ENCODE measurements around the gene NT5C1B. TPM values are rescaled to one million over a fixed set of nuclear protein-coding genes. Genes with fewer than 3 reads are reported as not detected.

Gene NT5C1B
- total RNA-seq, 4 donors from 2014 or later: not detected

- in situ Hi-C loops (cut with MboI; ENCODE audit: low pct_ligation_motif_present in 1 of 4, low pct_unique_long_range_greater_than_20kb in 1 of 4, low sequenced_read_pairs in 3 of 4) (no loop called here), intact Hi-C loops (cut with DNase I; ENCODE audit: low total_unique reads) (no loop called here)
- no peaks in the 10 kb centered on the region for H3K9me3 ChIP-seq
- H3K36me3 ChIP-seq: no peaks in the 10 kb centered on the region
- no peak for DNase-seq
- H3K4me3 ChIP-seq: no peak overlapping the region
- no peaks in the 10 kb centered on the region for H3K4me1 ChIP-seq
- H3K27me3 ChIP-seq: no peaks in the 10 kb centered on the region
- no peak for TF ChIP-seq EP300 (IDR thresholded peaks at IDR 0.05; ENCODE audit: low read depth)
- TF ChIP-seq, protein P1, sequence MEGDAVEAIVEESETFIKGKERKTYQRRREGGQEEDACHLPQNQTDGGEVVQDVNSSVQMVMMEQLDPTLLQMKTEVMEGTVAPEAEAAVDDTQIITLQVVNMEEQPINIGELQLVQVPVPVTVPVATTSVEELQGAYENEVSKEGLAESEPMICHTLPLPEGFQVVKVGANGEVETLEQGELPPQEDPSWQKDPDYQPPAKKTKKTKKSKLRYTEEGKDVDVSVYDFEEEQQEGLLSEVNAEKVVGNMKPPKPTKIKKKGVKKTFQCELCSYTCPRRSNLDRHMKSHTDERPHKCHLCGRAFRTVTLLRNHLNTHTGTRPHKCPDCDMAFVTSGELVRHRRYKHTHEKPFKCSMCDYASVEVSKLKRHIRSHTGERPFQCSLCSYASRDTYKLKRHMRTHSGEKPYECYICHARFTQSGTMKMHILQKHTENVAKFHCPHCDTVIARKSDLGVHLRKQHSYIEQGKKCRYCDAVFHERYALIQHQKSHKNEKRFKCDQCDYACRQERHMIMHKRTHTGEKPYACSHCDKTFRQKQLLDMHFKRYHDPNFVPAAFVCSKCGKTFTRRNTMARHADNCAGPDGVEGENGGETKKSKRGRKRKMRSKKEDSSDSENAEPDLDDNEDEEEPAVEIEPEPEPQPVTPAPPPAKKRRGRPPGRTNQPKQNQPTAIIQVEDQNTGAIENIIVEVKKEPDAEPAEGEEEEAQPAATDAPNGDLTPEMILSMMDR (IDR thresholded peaks at IDR 0.05): no peak
- no peak for TF ChIP-seq POLR2AphosphoS5 (IDR thresholded peaks at IDR 0.05)
- no peak for TF ChIP-seq POLR2A (IDR thresholded peaks at IDR 0.05)
- H3K27ac ChIP-seq: no peak overlapping the region
These were observed 15.7 kb upstream of the NT5C1B start for GRCh38 chr2:18605115-18605514.

DNA sequence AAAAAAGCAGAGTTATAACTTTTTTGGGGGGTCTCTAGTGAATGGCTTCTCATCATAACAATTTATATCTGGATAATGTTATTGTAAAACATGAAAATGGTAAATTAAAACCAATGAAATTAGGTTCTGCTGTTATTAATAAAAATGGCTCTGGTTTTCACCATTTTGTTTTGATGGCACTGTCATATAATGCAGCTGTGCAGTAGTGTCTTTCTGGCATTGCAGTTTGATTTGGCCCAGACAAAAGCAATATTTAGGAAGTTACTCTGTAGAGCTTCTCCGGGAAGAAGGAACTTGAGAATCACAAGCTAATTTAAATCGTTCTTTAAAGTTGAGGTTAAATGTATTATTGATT is 15.1 kb upstream of the NT5C1B start:
- TF ChIP-seq POLR2AphosphoS5 (IDR thresholded peaks at IDR 0.05) (no peak), EP300 (IDR thresholded peaks at IDR 0.05; ENCODE audit: low read depth) (no peak), POLR2A (IDR thresholded peaks at IDR 0.05) (no peak)
- TF ChIP-seq, protein P1 (IDR thresholded peaks at IDR 0.05): no peak
- Histone ChIP-seq H3K27me3 (no peaks in the 10 kb centered on the region), H3K9me3 (no peaks in the 10 kb centered on the region), H3K36me3 (no peaks in the 10 kb centered on the region), H3K27ac (no peak overlapping the region), H3K4me1 (no peaks in the 10 kb centered on the region), H3K4me3 (no peak overlapping the region)
- intact Hi-C loops (cut with DNase I; ENCODE audit: low total_unique reads) (no loop called here), in situ Hi-C loops (cut with MboI; ENCODE audit: low pct_ligation_motif_present in 1 of 4, low pct_unique_long_range_greater_than_20kb in 1 of 4, low sequenced_read_pairs in 3 of 4) (no loop called here)
- no peak for DNase-seq
- 48 to 61% methylated on average over 2 of the region's 2 CpGs for WGBS, 2 donors (ENCODE audit: low coverage in 1 of 2)

DNA sequence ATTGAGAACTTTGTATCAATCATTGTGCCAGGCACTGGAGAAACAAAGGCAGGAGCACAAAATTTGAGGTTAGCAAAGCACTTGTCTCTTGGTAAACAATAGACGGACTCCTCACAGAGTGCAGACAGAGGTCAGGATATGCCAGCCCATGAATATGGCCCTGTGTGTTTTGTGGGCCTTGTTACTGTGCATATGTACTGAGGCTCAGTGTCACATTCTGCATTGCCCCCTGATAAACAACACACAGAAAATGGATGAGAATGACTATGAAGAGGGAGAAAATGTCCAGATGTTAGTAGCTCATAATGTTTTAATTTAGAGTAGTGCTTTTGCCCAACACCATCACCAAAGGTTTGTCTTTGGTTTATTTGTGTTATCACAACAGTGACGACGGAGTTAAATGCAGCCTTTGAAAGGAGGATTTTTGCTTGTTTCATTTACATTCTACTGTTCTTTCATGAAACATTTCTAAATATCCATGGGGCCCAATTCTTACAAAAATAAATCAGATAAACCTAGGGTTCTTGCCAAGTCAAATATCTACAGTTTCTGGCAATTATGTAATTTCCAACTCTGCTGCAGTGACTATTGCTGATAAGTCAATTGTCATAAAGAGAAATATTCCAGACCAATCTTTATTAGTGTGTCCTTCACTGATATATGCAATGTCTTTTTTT is 14.6 kb upstream of the NT5C1B start:
- 79 to 85% methylated on average over 3 of the region's 3 CpGs for WGBS, 2 donors (ENCODE audit: low coverage in 1 of 2)
- DNase-seq: no peak
- no peaks in the 10 kb centered on the region for H3K36me3 ChIP-seq
- H3K4me1 ChIP-seq: no peaks in the 10 kb centered on the region
- in situ Hi-C loops (cut with MboI; ENCODE audit: low pct_ligation_motif_present in 1 of 4, low pct_unique_long_range_greater_than_20kb in 1 of 4, low sequenced_read_pairs in 3 of 4) (no loop called here), intact Hi-C loops (cut with DNase I; ENCODE audit: low total_unique reads) (no loop called here)
- TF ChIP-seq, protein P1 (IDR thresholded peaks at IDR 0.05): no peak
- no peak for TF ChIP-seq EP300 (IDR thresholded peaks at IDR 0.05; ENCODE audit: low read depth)
- no peaks in the 10 kb centered on the region for H3K9me3 ChIP-seq
- no peaks in the 10 kb centered on the region for H3K27me3 ChIP-seq
- no peak overlapping the region for H3K4me3 ChIP-seq
- H3K27ac ChIP-seq: no peak overlapping the region

- 86 to 91% methylated on average over 2 of the region's 2 CpGs for WGBS, 2 donors (ENCODE audit: low coverage in 1 of 2)
These were observed 12.9 kb upstream of the NT5C1B start for GRCh38 chr2:18602298-18602697.

More at GRCh38 chr2:18602298-18602697, 12.9 kb upstream of the NT5C1B start:
- H3K27ac ChIP-seq: no peak overlapping the region
- in situ Hi-C loops (cut with MboI; ENCODE audit: low pct_ligation_motif_present in 1 of 4, low pct_unique_long_range_greater_than_20kb in 1 of 4, low sequenced_read_pairs in 3 of 4) (no loop called here), intact Hi-C loops (cut with DNase I; ENCODE audit: low total_unique reads) (no loop called here)
- TF ChIP-seq, protein P1 (IDR thresholded peaks at IDR 0.05): no peak
- TF ChIP-seq EP300 (IDR thresholded peaks at IDR 0.05; ENCODE audit: low read depth) (no peak), POLR2AphosphoS5 (IDR thresholded peaks at IDR 0.05) (no peak), POLR2A (IDR thresholded peaks at IDR 0.05) (no peak)
- no peak overlapping the region for H3K4me3 ChIP-seq
- H3K4me1 ChIP-seq: no peaks in the 10 kb centered on the region
- no peaks in the 10 kb centered on the region for H3K27me3 ChIP-seq
- no peak for DNase-seq
- no peaks in the 10 kb centered on the region for H3K36me3 ChIP-seq
- no peaks in the 10 kb centered on the region for H3K9me3 ChIP-seq

All from transverse colon (tissue), 4 donors.